Measurements from ENCODE around the gene CYB5D1.
A peak's percentile ranks its signal among the peaks of the same experiment; 100 is the strongest.

CYB5D1 gene

GRCh38 chr17:7834542-7834956 lies 23.3 kb upstream of the CYB5D1 start:
- no peak for DNase-seq

GRCh38 chr17:7834957-7835813 lies 22.6 kb upstream of the CYB5D1 start:
- DNase-seq, result peak; percentile 95

- DNase-seq, result no peak
These were observed 21.8 kb upstream of the CYB5D1 start for GRCh38 chr17:7835814-7836595.

GRCh38 chr17:7836596-7837407 lies 21.0 kb upstream of the CYB5D1 start:
- peak; percentile 91 for DNase-seq

- no peak for DNase-seq
These were observed 20.3 kb upstream of the CYB5D1 start for GRCh38 chr17:7837408-7838088.

- peak; percentile 27 for DNase-seq
These were observed 19.4 kb upstream of the CYB5D1 start for GRCh38 chr17:7838090-7839075.

- no peak for DNase-seq
These were observed 18.5 kb upstream of the CYB5D1 start for GRCh38 chr17:7839190-7839875.

- DNase-seq, result peak; percentile 27
These were observed 17.9 kb upstream of the CYB5D1 start for GRCh38 chr17:7839876-7840261.

GRCh38 chr17:7840441-7840840 lies 17.4 kb upstream of the CYB5D1 start:
- DNase-seq, result no peak

- no peak for DNase-seq
These were observed 16.9 kb upstream of the CYB5D1 start for GRCh38 chr17:7840875-7841274.

GRCh38 chr17:7841396-7841914 lies 16.3 kb upstream of the CYB5D1 start:
- DNase-seq, result peak; percentile 59

- DNase-seq, result peak; percentile 70
These were observed 15.9 kb upstream of the CYB5D1 start for GRCh38 chr17:7841915-7842379.

- DNase-seq, result no peak
These were observed 15.2 kb upstream of the CYB5D1 start for GRCh38 chr17:7842380-7843256.

GRCh38 chr17:7843257-7843535 lies 14.6 kb upstream of the CYB5D1 start:
- no peak for DNase-seq

GRCh38 chr17:7843536-7844291 lies 14.1 kb upstream of the CYB5D1 start:
- DNase-seq, result peak; percentile 60

- DNase-seq, result peak; percentile 84
These were observed 13.3 kb upstream of the CYB5D1 start for GRCh38 chr17:7844292-7845154.

GRCh38 chr17:7845359-7846062 lies 12.3 kb upstream of the CYB5D1 start:
- DNase-seq, result no peak

All from NCI-H446 treated with DMSO at 0.1 percent for 48 hours (cell line).